Measurements from ENCODE around the gene PHACTR2.
"Not testable (repeated sequence)": the region's sequence is repeated elsewhere in the genome, so short reads cannot be mapped to it uniquely, and the experiment has no call there.

Gene PHACTR2

GRCh38 chr6:143798487-143798886 lies 120.7 kb downstream of the PHACTR2 start:
- H3K4me3 ChIP-seq (ENCODE audit: low read depth in 1 of 2, low read length in 2 of 2); H3K27me3 ChIP-seq (ENCODE audit: low read depth, low read length); H3K9me3 ChIP-seq (ENCODE audit: control insufficient read depth in 1 of 2, low read length in 2 of 2); H3K27ac ChIP-seq (ENCODE audit: low read length); H3K4me1 ChIP-seq (ENCODE audit: control insufficient read depth in 1 of 2, insufficient read depth in 2 of 2, low read length in 2 of 2): not testable (repeated sequence)
- H3K36me3 ChIP-seq (ENCODE audit: control insufficient read depth in 1 of 2, insufficient read depth in 2 of 2, low read length in 2 of 2), result peaks cover 0 to 13% of the 10 kb centered on the region in 2 donors

GRCh38 chr6:143802833-143803565 lies 125.2 kb downstream of the PHACTR2 start:
- H3K9me3 ChIP-seq (ENCODE audit: control insufficient read depth in 1 of 2, low read length in 2 of 2), result no peaks in the 10 kb centered on the region
- no peak overlapping the region for H3K4me3 ChIP-seq (ENCODE audit: low read depth in 1 of 2, low read length in 2 of 2)
- no peaks in the 10 kb centered on the region for H3K4me1 ChIP-seq (ENCODE audit: control insufficient read depth in 1 of 2, insufficient read depth in 2 of 2, low read length in 2 of 2)
- peaks cover 0 to 24% of the 10 kb centered on the region in 2 donors for H3K36me3 ChIP-seq (ENCODE audit: control insufficient read depth in 1 of 2, insufficient read depth in 2 of 2, low read length in 2 of 2)
- H3K27me3 ChIP-seq (ENCODE audit: low read depth, low read length), result no peaks in the 10 kb centered on the region
- no peak overlapping the region for H3K27ac ChIP-seq (ENCODE audit: low read length)

- Histone ChIP-seq H3K4me1 (ENCODE audit: control insufficient read depth in 1 of 2, insufficient read depth in 2 of 2, low read length in 2 of 2) (no peaks in the 10 kb centered on the region), H3K36me3 (ENCODE audit: control insufficient read depth in 1 of 2, insufficient read depth in 2 of 2, low read length in 2 of 2) (peaks cover 3 to 25% of the 10 kb centered on the region in 2 donors), H3K4me3 (ENCODE audit: low read depth in 1 of 2, low read length in 2 of 2) (no peak overlapping the region), H3K27me3 (ENCODE audit: low read depth, low read length) (no peaks in the 10 kb centered on the region), H3K27ac (ENCODE audit: low read length) (no peak overlapping the region), H3K9me3 (ENCODE audit: control insufficient read depth in 1 of 2, low read length in 2 of 2) (no peaks in the 10 kb centered on the region)
Measured at GRCh38 chr6:143803769-143804568, 126.2 kb downstream of the PHACTR2 start.

- no peaks in the 10 kb centered on the region for H3K27me3 ChIP-seq (ENCODE audit: low read depth, low read length)
- H3K36me3 ChIP-seq (ENCODE audit: control insufficient read depth in 1 of 2, insufficient read depth in 2 of 2, low read length in 2 of 2), result peaks cover 3 to 25% of the 10 kb centered on the region in 2 donors
- H3K4me1 ChIP-seq (ENCODE audit: control insufficient read depth in 1 of 2, insufficient read depth in 2 of 2, low read length in 2 of 2), result no peaks in the 10 kb centered on the region
- no peaks in the 10 kb centered on the region for H3K9me3 ChIP-seq (ENCODE audit: control insufficient read depth in 1 of 2, low read length in 2 of 2)
- H3K27ac ChIP-seq (ENCODE audit: low read length), result no peak overlapping the region
- H3K4me3 ChIP-seq (ENCODE audit: low read depth in 1 of 2, low read length in 2 of 2), result no peak overlapping the region
Measured at GRCh38 chr6:143804835-143805239, 127.1 kb downstream of the PHACTR2 start.

GRCh38 chr6:143806282-143807102 lies 128.7 kb downstream of the PHACTR2 start:
- Histone ChIP-seq H3K27ac (ENCODE audit: low read length) (no peak overlapping the region), H3K4me3 (ENCODE audit: low read depth in 1 of 2, low read length in 2 of 2) (no peak overlapping the region), H3K9me3 (ENCODE audit: control insufficient read depth in 1 of 2, low read length in 2 of 2) (no peaks in the 10 kb centered on the region), H3K4me1 (ENCODE audit: control insufficient read depth in 1 of 2, insufficient read depth in 2 of 2, low read length in 2 of 2) (peaks cover 0 to 5% of the 10 kb centered on the region in 2 donors), H3K27me3 (ENCODE audit: low read depth, low read length) (no peaks in the 10 kb centered on the region), H3K36me3 (ENCODE audit: control insufficient read depth in 1 of 2, insufficient read depth in 2 of 2, low read length in 2 of 2) (peaks cover 3 to 17% of the 10 kb centered on the region in 2 donors)

- Histone ChIP-seq H3K9me3 (ENCODE audit: control insufficient read depth in 1 of 2, low read length in 2 of 2) (no peaks in the 10 kb centered on the region), H3K4me3 (ENCODE audit: low read depth in 1 of 2, low read length in 2 of 2) (no peak overlapping the region), H3K27me3 (ENCODE audit: low read depth, low read length) (no peaks in the 10 kb centered on the region), H3K36me3 (ENCODE audit: control insufficient read depth in 1 of 2, insufficient read depth in 2 of 2, low read length in 2 of 2) (peaks cover 3 to 12% of the 10 kb centered on the region in 2 donors), H3K4me1 (ENCODE audit: control insufficient read depth in 1 of 2, insufficient read depth in 2 of 2, low read length in 2 of 2) (peaks cover 0 to 5% of the 10 kb centered on the region in 2 donors), H3K27ac (ENCODE audit: low read length) (no peak overlapping the region)
Measured at GRCh38 chr6:143807103-143807772, 129.5 kb downstream of the PHACTR2 start.

GRCh38 chr6:143810745-143811144 lies 133.0 kb downstream of the PHACTR2 start:
- Histone ChIP-seq H3K27me3 (ENCODE audit: low read depth, low read length) (no peaks in the 10 kb centered on the region), H3K4me3 (ENCODE audit: low read depth in 1 of 2, low read length in 2 of 2) (no peak overlapping the region), H3K27ac (ENCODE audit: low read length) (no peak overlapping the region), H3K9me3 (ENCODE audit: control insufficient read depth in 1 of 2, low read length in 2 of 2) (no peaks in the 10 kb centered on the region), H3K4me1 (ENCODE audit: control insufficient read depth in 1 of 2, insufficient read depth in 2 of 2, low read length in 2 of 2) (peaks cover 0 to 5% of the 10 kb centered on the region in 2 donors), H3K36me3 (ENCODE audit: control insufficient read depth in 1 of 2, insufficient read depth in 2 of 2, low read length in 2 of 2) (peaks cover 3 to 6% of the 10 kb centered on the region in 2 donors)

GRCh38 chr6:143811501-143812157 lies 133.9 kb downstream of the PHACTR2 start:
- Histone ChIP-seq H3K36me3 (ENCODE audit: control insufficient read depth in 1 of 2, insufficient read depth in 2 of 2, low read length in 2 of 2) (peaks cover 3 to 6% of the 10 kb centered on the region in 2 donors), H3K4me1 (ENCODE audit: control insufficient read depth in 1 of 2, insufficient read depth in 2 of 2, low read length in 2 of 2) (peaks cover 0 to 5% of the 10 kb centered on the region in 2 donors), H3K4me3 (ENCODE audit: low read depth in 1 of 2, low read length in 2 of 2) (no peak overlapping the region), H3K9me3 (ENCODE audit: control insufficient read depth in 1 of 2, low read length in 2 of 2) (no peaks in the 10 kb centered on the region), H3K27ac (ENCODE audit: low read length) (no peak overlapping the region), H3K27me3 (ENCODE audit: low read depth, low read length) (no peaks in the 10 kb centered on the region)

- Histone ChIP-seq H3K9me3 (ENCODE audit: control insufficient read depth in 1 of 2, low read length in 2 of 2) (no peaks in the 10 kb centered on the region), H3K27me3 (ENCODE audit: low read depth, low read length) (no peaks in the 10 kb centered on the region), H3K27ac (ENCODE audit: low read length) (no peak overlapping the region), H3K36me3 (ENCODE audit: control insufficient read depth in 1 of 2, insufficient read depth in 2 of 2, low read length in 2 of 2) (peaks cover 0 to 7% of the 10 kb centered on the region in 2 donors), H3K4me1 (ENCODE audit: control insufficient read depth in 1 of 2, insufficient read depth in 2 of 2, low read length in 2 of 2) (no peaks in the 10 kb centered on the region), H3K4me3 (ENCODE audit: low read depth in 1 of 2, low read length in 2 of 2) (no peak overlapping the region)
Measured at GRCh38 chr6:143817621-143818020, 139.9 kb downstream of the PHACTR2 start.

GRCh38 chr6:143821359-143821758 lies 143.6 kb downstream of the PHACTR2 start:
- Histone ChIP-seq H3K27me3 (ENCODE audit: low read depth, low read length) (no peaks in the 10 kb centered on the region), H3K9me3 (ENCODE audit: control insufficient read depth in 1 of 2, low read length in 2 of 2) (no peaks in the 10 kb centered on the region), H3K4me1 (ENCODE audit: control insufficient read depth in 1 of 2, insufficient read depth in 2 of 2, low read length in 2 of 2) (no peaks in the 10 kb centered on the region), H3K4me3 (ENCODE audit: low read depth in 1 of 2, low read length in 2 of 2) (no peak overlapping the region), H3K27ac (ENCODE audit: low read length) (no peak overlapping the region), H3K36me3 (ENCODE audit: control insufficient read depth in 1 of 2, insufficient read depth in 2 of 2, low read length in 2 of 2) (peaks cover 0 to 11% of the 10 kb centered on the region in 2 donors)

Measured in muscle layer of duodenum (tissue), 2 donors.